GM18861 (cell line): ENCODE data around the gene TRAF2.
"Not testable (repeated sequence)": the region's sequence is repeated elsewhere in the genome, so short reads cannot be mapped to it uniquely, and the experiment has no call there.

Source experiments
- ATAC-seq: cut with Tn5 transposase; IDR thresholded peaks from one replicate; pipeline ENCODE4 v1.9.1; 2021; ENCODE audit not compliant: unreplicated experiment

Gene TRAF2

GRCh38 chr9:136857581-136858412, 28.5 kb upstream of the TRAF2 start:
- ATAC-seq = no peak

GRCh38 chr9:136858452-136858843, 27.9 kb upstream of the TRAF2 start:
- ATAC-seq = no peak

- no peak for ATAC-seq
Observed at GRCh38 chr9:136858844-136859757, 27.2 kb upstream of the TRAF2 start.

- no peak for ATAC-seq
Observed at GRCh38 chr9:136860529-136860928, 25.8 kb upstream of the TRAF2 start.

GRCh38 chr9:136860933-136861873, 25.1 kb upstream of the TRAF2 start:
- ATAC-seq = no peak

- ATAC-seq = no peak
Observed at GRCh38 chr9:136861874-136862457, 24.4 kb upstream of the TRAF2 start.

GRCh38 chr9:136862849-136863622, 23.3 kb upstream of the TRAF2 start:
- ATAC-seq = no peak

- ATAC-seq = no peak
Observed at GRCh38 chr9:136863623-136864273, 22.6 kb upstream of the TRAF2 start.

- no peak for ATAC-seq
Observed at GRCh38 chr9:136865041-136865767, 21.1 kb upstream of the TRAF2 start.

- ATAC-seq = no peak
Observed at GRCh38 chr9:136865768-136866103, 20.6 kb upstream of the TRAF2 start.

- ATAC-seq = not testable (repeated sequence)
Observed at GRCh38 chr9:136866898-136867421, 19.4 kb upstream of the TRAF2 start.

GRCh38 chr9:136867480-136867879, 18.8 kb upstream of the TRAF2 start:
- ATAC-seq = no peak

GRCh38 chr9:136867917-136868316, 18.4 kb upstream of the TRAF2 start:
- no peak for ATAC-seq

- no peak for ATAC-seq
Observed at GRCh38 chr9:136868644-136869043, 17.7 kb upstream of the TRAF2 start.

GRCh38 chr9:136869611-136870010, 16.7 kb upstream of the TRAF2 start:
- not testable (repeated sequence) for ATAC-seq

- no peak for ATAC-seq
Observed at GRCh38 chr9:136875155-136875554, 11.2 kb upstream of the TRAF2 start.

- no peak for ATAC-seq
Observed at GRCh38 chr9:136876476-136876875, 9.8 kb upstream of the TRAF2 start.

- no peak for ATAC-seq
Observed at GRCh38 chr9:136880651-136881050, 5.7 kb upstream of the TRAF2 start.
